ENCODE data around the gene BNC2. TPM values are rescaled to one million over a fixed set of nuclear protein-coding genes. Genes with fewer than 3 reads are reported as not detected.
"Not testable (repeated sequence)": the region's sequence is repeated elsewhere in the genome, so short reads cannot be mapped to it uniquely, and the experiment has no call there.

BNC2 gene
- total and polyA plus RNA-seq, 2 experiments from 2014 or later: 13.8 to 18.5 TPM

DNA sequence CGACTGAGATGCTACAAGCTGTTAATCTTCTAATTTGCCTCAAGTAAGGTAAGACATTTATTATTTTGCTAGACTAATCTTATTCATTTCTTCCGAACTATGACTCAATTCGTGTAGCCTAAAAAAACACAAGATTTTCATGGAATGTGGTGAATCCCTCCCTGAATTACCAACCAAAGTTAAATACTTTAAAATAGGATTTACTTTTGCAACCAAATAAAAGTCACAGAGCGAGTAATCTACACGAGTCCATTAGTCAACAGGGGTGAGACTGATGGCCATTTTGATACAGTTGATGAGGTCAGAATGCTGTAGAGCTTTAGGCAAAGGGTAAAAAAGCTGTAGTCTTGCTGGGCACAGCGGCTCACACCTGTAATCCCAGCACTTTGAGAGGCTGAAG, 13.1 kb upstream of the BNC2 start:
- peaks cover 16% of the 10 kb centered on the region for H3K4me1 ChIP-seq (ENCODE audit: insufficient read depth)
- no peaks in the 10 kb centered on the region for H3K9me3 ChIP-seq (ENCODE audit: low read depth)
- no peaks in the 10 kb centered on the region for H3K36me3 ChIP-seq (ENCODE audit: low read depth)
- H3K9ac ChIP-seq: no peak overlapping the region
- H3F3A ChIP-seq (ENCODE audit: insufficient read depth): peaks cover 15% of the 10 kb centered on the region
- no peak overlapping the region for H3K4me3 ChIP-seq
- no peaks in the 10 kb centered on the region for H3K27me3 ChIP-seq (replicated peaks; ENCODE audit: insufficient read depth)
- in situ Hi-C loops (cut with MboI): no loop called here
- peak; percentile 38 for DNase-seq
- no peak overlapping the region for H3K27ac ChIP-seq
- 60 to 70% methylated on average over 6 of the region's 6 CpGs for WGBS, 2 experiments (ENCODE audit: low coverage in 1 of 2, low lambda C conversion rate in 2 of 2, missing lambda C conversion rate in 2 of 2)
- H4K20me1 ChIP-seq (ENCODE audit: insufficient read depth): no peaks in the 10 kb centered on the region
- no peak for TF ChIP-seq EZH2phosphoT487 (IDR thresholded peaks at IDR 0.05; ENCODE audit: insufficient read depth, low read depth)
- no peak for TF ChIP-seq EZH2 (IDR thresholded peaks at IDR 0.05; ENCODE audit: insufficient read depth, poor library complexity, severe bottlenecking)
- no peak overlapping the region for H2AFZ ChIP-seq
- H3K79me2 ChIP-seq (ENCODE audit: insufficient read depth): no peaks in the 10 kb centered on the region
- no peaks in the 10 kb centered on the region for H3K9me2 ChIP-seq (ENCODE audit: insufficient read depth)
- H3K4me2 ChIP-seq (ENCODE audit: unreplicated experiment): no peak overlapping the region

DNA sequence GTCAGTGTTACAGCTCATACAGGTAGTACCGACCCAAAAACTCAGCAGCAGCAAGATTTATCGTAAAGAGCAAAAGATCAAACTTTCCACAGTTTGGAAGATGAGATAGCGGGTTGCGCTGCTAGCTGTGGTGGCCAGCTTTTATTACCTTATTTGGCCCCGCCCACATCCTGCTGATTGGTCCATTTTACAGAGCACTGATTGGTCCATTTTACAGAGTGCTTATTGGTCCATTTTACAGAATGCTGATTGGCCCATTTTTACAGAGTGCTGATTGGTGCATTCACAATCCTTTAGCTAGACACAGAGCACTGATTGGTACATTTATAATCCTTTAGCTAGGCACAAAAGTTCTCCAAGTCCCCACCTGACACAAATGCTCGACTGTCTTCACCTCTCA, 12.0 kb upstream of the BNC2 start:
- Histone ChIP-seq H3K4me1 (ENCODE audit: insufficient read depth) (peaks cover 16% of the 10 kb centered on the region), H3F3A (ENCODE audit: insufficient read depth) (peaks cover 15% of the 10 kb centered on the region)
- H3K79me2 ChIP-seq (ENCODE audit: insufficient read depth); H3K9me2 ChIP-seq (ENCODE audit: insufficient read depth); DNase-seq; H3K27ac ChIP-seq; H2AFZ ChIP-seq; H3K36me3 ChIP-seq (ENCODE audit: low read depth); H3K9me3 ChIP-seq (ENCODE audit: low read depth); H4K20me1 ChIP-seq (ENCODE audit: insufficient read depth); H3K4me3 ChIP-seq; H3K4me2 ChIP-seq (ENCODE audit: unreplicated experiment); H3K27me3 ChIP-seq (replicated peaks; ENCODE audit: insufficient read depth); H3K9ac ChIP-seq; in situ Hi-C loops (cut with MboI): not testable (repeated sequence)
- WGBS, 2 experiments (ENCODE audit: low coverage in 1 of 2, low lambda C conversion rate in 2 of 2, missing lambda C conversion rate in 2 of 2): 84 to 87% methylated on average over 6 of the region's 6 CpGs

DNA sequence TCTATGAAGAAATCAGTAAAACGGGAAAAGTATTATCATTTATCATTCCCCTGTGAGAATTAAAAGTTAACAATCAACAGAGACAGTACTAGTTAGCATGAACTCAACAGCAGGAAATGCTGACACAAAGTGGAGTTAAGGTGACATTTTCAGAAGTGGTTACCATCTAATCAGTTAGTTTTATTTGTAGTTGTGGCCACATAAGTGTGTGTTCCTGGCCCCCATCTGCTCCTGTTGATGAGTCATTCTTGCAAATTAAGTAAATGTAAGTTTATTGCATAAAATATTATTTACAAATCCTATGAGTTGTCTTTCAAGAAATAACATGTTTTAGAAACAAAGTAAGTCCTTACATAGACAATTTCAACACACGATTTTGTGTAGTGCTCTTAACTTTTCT, 8.9 kb upstream of the BNC2 start:
- Histone ChIP-seq H4K20me1 (ENCODE audit: insufficient read depth) (no peaks in the 10 kb centered on the region), H3K4me1 (ENCODE audit: insufficient read depth) (peaks cover 9% of the 10 kb centered on the region), H3K9me3 (ENCODE audit: low read depth) (no peaks in the 10 kb centered on the region), H3K27ac (no peak overlapping the region), H3F3A (ENCODE audit: insufficient read depth) (peaks cover 10% of the 10 kb centered on the region), H3K4me2 (ENCODE audit: unreplicated experiment) (no peak overlapping the region), H2AFZ (no peak overlapping the region), H3K36me3 (ENCODE audit: low read depth) (no peaks in the 10 kb centered on the region), H3K9me2 (ENCODE audit: insufficient read depth) (no peaks in the 10 kb centered on the region), H3K79me2 (ENCODE audit: insufficient read depth) (no peaks in the 10 kb centered on the region), H3K27me3 (replicated peaks; ENCODE audit: insufficient read depth) (no peaks in the 10 kb centered on the region), H3K9ac (no peak overlapping the region), H3K4me3 (no peak overlapping the region)
- TF ChIP-seq EZH2 (IDR thresholded peaks at IDR 0.05; ENCODE audit: insufficient read depth, poor library complexity, severe bottlenecking): no peak
- no peak for TF ChIP-seq EZH2phosphoT487 (IDR thresholded peaks at IDR 0.05; ENCODE audit: insufficient read depth, low read depth)
- 69 to 72% methylated on average over 2 of the region's 2 CpGs for WGBS, 2 experiments (ENCODE audit: low coverage in 1 of 2, low lambda C conversion rate in 2 of 2, missing lambda C conversion rate in 2 of 2)
- DNase-seq: no peak
- in situ Hi-C loops (cut with MboI): no loop called here

- Histone ChIP-seq H3K4me2 (ENCODE audit: unreplicated experiment) (no peak overlapping the region), H3K9ac (no peak overlapping the region), H2AFZ (no peak overlapping the region), H3K79me2 (ENCODE audit: insufficient read depth) (no peaks in the 10 kb centered on the region), H3K9me3 (ENCODE audit: low read depth) (no peaks in the 10 kb centered on the region), H3K4me3 (no peak overlapping the region), H4K20me1 (ENCODE audit: insufficient read depth) (no peaks in the 10 kb centered on the region), H3F3A (ENCODE audit: insufficient read depth) (peaks cover 14% of the 10 kb centered on the region), H3K4me1 (ENCODE audit: insufficient read depth) (peaks cover 5% of the 10 kb centered on the region; the same call in 1 of the 2 replicates), H3K27ac (no peak overlapping the region), H3K9me2 (ENCODE audit: insufficient read depth) (no peaks in the 10 kb centered on the region), H3K36me3 (ENCODE audit: low read depth) (no peaks in the 10 kb centered on the region), H3K27me3 (replicated peaks; ENCODE audit: insufficient read depth) (no peaks in the 10 kb centered on the region)
- in situ Hi-C loops (cut with MboI): no loop called here
- no peak for DNase-seq
- TF ChIP-seq EZH2phosphoT487 (IDR thresholded peaks at IDR 0.05; ENCODE audit: insufficient read depth, low read depth) (no peak), EZH2 (IDR thresholded peaks at IDR 0.05; ENCODE audit: insufficient read depth, poor library complexity, severe bottlenecking) (no peak)
- WGBS, 2 experiments (ENCODE audit: low coverage in 1 of 2, low lambda C conversion rate in 2 of 2, missing lambda C conversion rate in 2 of 2): 87 to 93% methylated on average over 14 to 19 of the region's 19 CpGs
These were observed 6.8 kb upstream of the BNC2 start for GRCh38 chr9:16877256-16877655.

DNA sequence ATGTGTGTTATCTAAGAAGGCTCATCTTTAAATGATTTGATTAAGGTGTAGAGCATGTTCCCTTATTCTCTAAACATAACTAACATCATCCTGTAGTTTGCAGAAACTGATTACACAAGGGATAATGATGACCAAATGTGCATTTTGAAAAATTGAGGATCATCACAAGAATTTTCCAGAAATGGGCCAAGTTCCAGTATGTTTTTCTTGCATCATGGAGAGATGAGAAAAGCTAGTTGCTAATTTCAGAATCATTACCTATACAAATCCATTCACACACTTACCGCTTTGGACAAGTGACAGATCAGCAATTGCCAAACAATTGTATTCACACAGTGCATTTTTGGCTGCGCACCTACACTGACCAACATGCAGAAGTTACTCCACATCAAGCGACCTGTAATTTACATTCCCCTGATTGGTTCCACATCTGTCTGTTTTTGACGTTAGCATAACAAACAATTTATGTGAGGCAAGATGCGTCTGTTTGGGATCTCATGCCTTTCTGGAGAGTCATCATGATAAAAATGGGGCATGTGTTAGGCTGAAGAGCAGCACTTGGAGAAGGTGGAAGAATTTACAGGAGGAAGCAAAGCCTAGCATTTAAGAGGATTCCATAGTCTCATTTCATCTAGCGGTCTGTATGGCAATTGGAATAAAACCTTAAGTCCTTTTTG, 2.8 kb upstream of the BNC2 start:
- Histone ChIP-seq H3K79me2 (ENCODE audit: insufficient read depth) (peaks cover 23% of the 10 kb centered on the region), H3K27me3 (replicated peaks; ENCODE audit: insufficient read depth) (no peaks in the 10 kb centered on the region), H3K4me1 (ENCODE audit: insufficient read depth) (peaks cover 23% of the 10 kb centered on the region), H3K9me2 (ENCODE audit: insufficient read depth) (no peaks in the 10 kb centered on the region), H3F3A (ENCODE audit: insufficient read depth) (peaks cover 27% of the 10 kb centered on the region), H3K9ac (no peak overlapping the region), H3K4me2 (ENCODE audit: unreplicated experiment) (no peak overlapping the region), H3K4me3 (no peak overlapping the region), H3K27ac (no peak overlapping the region), H2AFZ (no peak overlapping the region), H3K36me3 (ENCODE audit: low read depth) (no peaks in the 10 kb centered on the region), H3K9me3 (ENCODE audit: low read depth) (no peaks in the 10 kb centered on the region), H4K20me1 (ENCODE audit: insufficient read depth) (no peaks in the 10 kb centered on the region)
- WGBS, 2 experiments (ENCODE audit: low coverage in 1 of 2, low lambda C conversion rate in 2 of 2, missing lambda C conversion rate in 2 of 2): 71% methylated on average over 6 of the region's 6 CpGs
- in situ Hi-C loops (cut with MboI): no loop called here
- DNase-seq: peak; percentile 35
- TF ChIP-seq EZH2 (IDR thresholded peaks at IDR 0.05; ENCODE audit: insufficient read depth, poor library complexity, severe bottlenecking) (no peak), EZH2phosphoT487 (IDR thresholded peaks at IDR 0.05; ENCODE audit: insufficient read depth, low read depth) (no peak)

Data from GM23248 (cell line).